ENCODE measurements around the gene GPBAR1. TPM values are rescaled to one million over a fixed set of nuclear protein-coding genes. Genes with fewer than 3 reads are reported as not detected.

GPBAR1 gene
- total RNA-seq, 1 donor from 2014 or later = 8.1 TPM

- intact Hi-C loops (cut with DNase I) = loop anchor here (5.0 kb wide), 1 partner anchor 841 kb away; no protein-coding TSS in a partner anchor
- H3K4me1 ChIP-seq = no peaks in the 10 kb centered on the region
- no peaks in the 10 kb centered on the region for H3K36me3 ChIP-seq
- no peak for DNase-seq (ENCODE audit: extremely low spot score in 2 of 2)
- no peaks in the 10 kb centered on the region for H3K9me3 ChIP-seq
- H3K27me3 ChIP-seq = no peaks in the 10 kb centered on the region
- no peak overlapping the region for H3K4me3 ChIP-seq
- no peak overlapping the region for H3K27ac ChIP-seq
- no peak for TF ChIP-seq POLR2AphosphoS5 (IDR thresholded peaks at IDR 0.05; ENCODE audit: insufficient read depth in 1 of 2, low read depth in 1 of 2)
- no peak for TF ChIP-seq CTCF (IDR thresholded peaks at IDR 0.05)
- TF ChIP-seq POLR2A (IDR thresholded peaks at IDR 0.05) = no peak
Observed at GRCh38 chr2:218313356-218313755, 52.5 kb downstream of the GPBAR1 start.

Small RNA genes lying within 50 kb of the gene (microRNA-seq; reads per million reads assigned to microRNA genes)
- 6.7 reads per million, percentile 13 among the genes with 10 or more reads in this experiment for gene MIR6513 (ENCODE audit: borderline number of aligned reads, borderline replicate concordance)

Other genes with a start within 250 kb of the GPBAR1 start
- gene RUFY4, start 191.8 kb upstream of the GPBAR1 start, total RNA-seq = not detected
- gene CXCR2, start 135.0 kb upstream of the GPBAR1 start, total RNA-seq = 6.4 TPM
- gene CXCR1, start 94.1 kb upstream of the GPBAR1 start, total RNA-seq = 0.49 TPM
- 284 TPM for gene ARPC2, start 43.8 kb upstream of the GPBAR1 start, total RNA-seq
- 106 TPM for gene AAMP, start 9.1 kb downstream of the GPBAR1 start, total RNA-seq
- 28.7 TPM for gene PNKD, start 9.5 kb downstream of the GPBAR1 start, total RNA-seq
- gene TMBIM1, start 31.5 kb downstream of the GPBAR1 start, total RNA-seq = 232 TPM
- gene CATIP, start 95.8 kb downstream of the GPBAR1 start, total RNA-seq = not detected
- gene SLC11A1, start 121.3 kb downstream of the GPBAR1 start, total RNA-seq = 36.6 TPM
- gene CTDSP1, start 138.9 kb downstream of the GPBAR1 start, total RNA-seq = 103 TPM
- gene VIL1, start 158.1 kb downstream of the GPBAR1 start, total RNA-seq = not detected